ENCODE results near the gene TLCD4.

DNA sequence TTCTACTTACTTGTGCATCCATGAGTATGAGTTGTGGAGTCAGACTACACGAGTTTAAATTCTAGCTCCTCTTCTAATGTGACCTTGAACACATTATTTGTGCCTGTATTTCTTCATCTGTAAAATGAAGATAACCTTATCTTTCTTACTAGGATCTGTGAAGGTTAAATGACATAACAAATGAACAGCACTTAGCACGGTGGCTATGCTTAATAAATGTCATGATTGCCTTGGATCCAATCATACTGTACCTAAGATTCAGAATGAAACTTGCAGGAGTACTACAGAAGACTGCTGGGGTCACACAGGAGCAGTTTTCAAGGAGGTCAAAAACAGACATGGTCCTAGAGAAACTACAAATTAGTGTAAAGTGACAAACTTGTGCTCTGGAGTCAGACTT, 22.2 kb upstream of the TLCD4 start:
- TF ChIP-seq LEF1 (IDR thresholded peaks at IDR 0.05; ENCODE audit: borderline replicate concordance) (no peak), FOXA1 (IDR thresholded peaks at IDR 0.05) (no peak), TARDBP (IDR thresholded peaks at IDR 0.05) (no peak), SUZ12 (IDR thresholded peaks at IDR 0.05) (no peak), SP1 (IDR thresholded peaks at IDR 0.05) (no peak), L3MBTL2 (conservative IDR thresholded peaks at IDR 0.05) (no peak), ARNT (IDR thresholded peaks at IDR 0.05) (no peak), ELF4 (IDR thresholded peaks at IDR 0.05) (no peak), BHLHE40 (IDR thresholded peaks at IDR 0.05; ENCODE audit: borderline replicate concordance) (no peak), FOXM1 (IDR thresholded peaks at IDR 0.05; ENCODE audit: borderline replicate concordance) (no peak)

All from HEK293T (cell line).